Trophoblast cell (in vitro differentiated cells and primary cell): Measurements from ENCODE around the gene DVL3.

Experiments
- DNase-seq, 2 donors: peaks; one replicate each; pipeline ENCODE4 v3.0.0-alpha.2; 2016
- H2AFZ ChIP-seq: 2 replicates; pipeline ENCODE4 v1.6.1; 2013; ENCODE audit warnings: low read length, moderate library complexity, mild to moderate bottlenecking; ENCODE audit not compliant: insufficient read depth, poor library complexity
- H2AK5ac ChIP-seq: 2 replicates; pipeline ENCODE4 v1.6.1; 2013; ENCODE audit warnings: mild to moderate bottlenecking, low read length
- H2BK120ac ChIP-seq: 2 replicates; pipeline ENCODE4 v1.6.1; 2013; ENCODE audit warnings: low read length, mild to moderate bottlenecking, moderate library complexity; ENCODE audit not compliant: insufficient read depth, poor library complexity
- H2BK12ac ChIP-seq: 2 replicates; pipeline ENCODE4 v1.6.1; 2013; ENCODE audit warnings: mild to moderate bottlenecking, low read length, moderate library complexity
- H2BK5ac ChIP-seq: 2 replicates; pipeline ENCODE4 v1.6.1; 2013; ENCODE audit warnings: low read length, low read depth, moderate library complexity, mild to moderate bottlenecking; ENCODE audit not compliant: poor library complexity
- H3K14ac ChIP-seq: 2 replicates; pipeline ENCODE4 v1.6.1; 2013; ENCODE audit warnings: mild to moderate bottlenecking, low read length
- H3K18ac ChIP-seq: 2 replicates; pipeline ENCODE4 v1.6.1; 2013; ENCODE audit warnings: mild to moderate bottlenecking, low read length
- H3K23ac ChIP-seq: 2 replicates; pipeline ENCODE4 v1.6.1; 2013; ENCODE audit warnings: low read length
- H3K27ac ChIP-seq: 2 replicates; pipeline ENCODE4 v1.5.1; 2013; ENCODE audit warnings: low read depth, mild to moderate bottlenecking, inconsistent platforms, low read length, moderate library complexity
- H3K27me3 ChIP-seq: 2 replicates; pipeline ENCODE4 v1.6.1; 2013; ENCODE audit warnings: inconsistent platforms, mild to moderate bottlenecking, low read length, moderate library complexity; ENCODE audit not compliant: insufficient read depth
- H3K36me3 ChIP-seq, 2 experiments: 1 replicate in 1 of 2; 2 replicates in 1 of 2; pipeline ENCODE4 v1.6.1; 2013; ENCODE audit warnings: low read length in 2 of 2, mild to moderate bottlenecking in 2 of 2, moderate library complexity in 1 of 2; ENCODE audit not compliant: insufficient read depth in 2 of 2, control insufficient read depth in 1 of 2
- H3K4ac ChIP-seq: 2 replicates; pipeline ENCODE4 v1.6.1; 2013; ENCODE audit warnings: low read depth, mild to moderate bottlenecking, low read length, moderate library complexity
- H3K4me1 ChIP-seq, 2 experiments: 1 replicate in 1 of 2; 2 replicates in 1 of 2; pipeline ENCODE4 v1.6.1; 2013; ENCODE audit warnings: low read length in 2 of 2, mild to moderate bottlenecking in 2 of 2, moderate library complexity in 1 of 2; ENCODE audit not compliant: insufficient read depth in 2 of 2, control insufficient read depth in 1 of 2
- H3K4me2 ChIP-seq: 2 replicates; pipeline ENCODE4 v1.6.1; 2013; ENCODE audit warnings: inconsistent platforms, mild to moderate bottlenecking, low read length, moderate library complexity
- H3K4me3 ChIP-seq: 2 replicates; pipeline ENCODE4 v1.5.1; 2013; ENCODE audit warnings: mild to moderate bottlenecking, low read depth, low read length, inconsistent platforms
- H3K79me1 ChIP-seq: one replicate; pipeline ENCODE4 v1.6.1; 2013; ENCODE audit warnings: low read length
- H3K79me2 ChIP-seq: 2 replicates; pipeline ENCODE4 v1.6.1; 2013; ENCODE audit warnings: low read length, mild to moderate bottlenecking; ENCODE audit not compliant: control insufficient read depth, insufficient read depth, poor library complexity
- H3K9ac ChIP-seq: 2 replicates; pipeline ENCODE4 v1.6.1; 2013; ENCODE audit warnings: mild to moderate bottlenecking, low read length
- H3K9me3 ChIP-seq: 2 replicates; pipeline ENCODE4 v1.6.1; 2013; ENCODE audit warnings: low read depth, mild to moderate bottlenecking, control low read depth, inconsistent platforms, low read length; ENCODE audit not compliant: insufficient read depth
- H4K12ac ChIP-seq: 2 replicates; pipeline ENCODE4 v1.6.1; 2013; ENCODE audit warnings: low read depth, mild to moderate bottlenecking, low read length, moderate library complexity
- H4K8ac ChIP-seq: 2 replicates; pipeline ENCODE4 v1.6.1; 2013; ENCODE audit warnings: low read depth, mild to moderate bottlenecking, low read length, moderate library complexity
- H4K91ac ChIP-seq: one replicate; pipeline ENCODE4 v1.6.1; 2013; ENCODE audit warnings: low read depth, mild to moderate bottlenecking, low read length, moderate library complexity
- WGBS: extraction: QIAGEN DNeasy Blood & Tissue Kit; methylation state at CpG from one replicate; pipeline ENCODE4 v1.1.7; 2013; ENCODE audit warnings: missing lambda C conversion rate; ENCODE audit not compliant: insufficient read length, insufficient coverage; ENCODE audit errors: extremely low coverage; 5-methylcytosine and 5-hydroxymethylcytosine counted together

The DVL3 gene

DNA sequence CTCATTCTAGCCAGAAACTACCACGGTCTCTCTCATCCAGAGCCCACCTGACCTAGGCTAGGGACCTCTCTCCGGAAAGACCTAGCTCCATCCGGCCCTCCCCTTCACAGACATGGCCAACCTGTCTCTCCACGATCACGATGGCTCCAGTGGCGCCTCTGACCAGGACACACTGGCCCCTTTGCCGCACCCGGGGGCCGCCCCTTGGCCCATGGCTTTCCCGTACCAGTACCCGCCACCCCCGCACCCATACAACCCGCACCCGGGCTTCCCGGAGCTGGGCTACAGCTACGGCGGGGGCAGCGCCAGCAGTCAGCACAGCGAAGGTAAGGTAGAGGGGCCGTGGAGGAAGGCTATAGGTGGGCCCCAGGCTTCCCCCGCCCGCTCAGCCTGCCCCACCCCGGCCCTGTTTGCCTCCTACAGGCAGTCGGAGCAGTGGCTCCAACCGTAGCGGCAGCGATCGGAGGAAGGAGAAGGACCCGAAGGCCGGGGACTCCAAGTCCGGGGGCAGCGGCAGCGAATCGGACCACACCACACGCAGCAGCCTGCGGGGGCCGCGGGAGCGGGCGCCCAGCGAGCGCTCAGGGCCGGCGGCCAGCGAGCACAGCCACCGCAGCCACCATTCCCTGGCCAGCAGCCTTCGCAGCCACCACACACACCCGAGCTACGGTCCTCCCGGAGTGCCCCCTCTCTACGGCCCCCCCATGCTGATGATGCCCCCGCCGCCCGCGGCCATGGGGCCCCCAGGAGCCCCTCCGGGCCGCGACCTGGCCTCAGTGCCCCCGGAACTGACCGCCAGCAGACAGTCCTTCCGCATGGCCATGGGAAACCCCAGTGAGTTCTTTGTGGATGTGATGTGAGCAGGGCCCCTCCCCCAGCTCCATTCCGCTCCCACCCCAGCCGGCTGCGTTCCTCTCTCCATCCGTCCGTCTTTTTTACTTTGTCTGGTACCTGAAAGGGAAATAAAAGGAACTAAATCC, 15.0 kb downstream of the DVL3 start:
- H4K91ac ChIP-seq: no peak overlapping the region
- no peak overlapping the region for H2AK5ac ChIP-seq
- no peak overlapping the region for H3K4me3 ChIP-seq
- peaks cover 63 to 72% of the 10 kb centered on the region in 2 experiments for H3K36me3 ChIP-seq
- H2BK5ac ChIP-seq: no peak overlapping the region
- peaks cover 5% of the 10 kb centered on the region for H3K79me1 ChIP-seq
- no peak overlapping the region for H4K8ac ChIP-seq
- no peaks in the 10 kb centered on the region for H3K27me3 ChIP-seq
- no peak for DNase-seq
- no peak overlapping the region for H3K23ac ChIP-seq
- no CpG with 5 or more reads among the region's 66 CpGs for whole genome bisulfite sequencing
- H3K9ac ChIP-seq: no peak overlapping the region
- H3K18ac ChIP-seq: no peak overlapping the region
- H3K14ac ChIP-seq: no peak overlapping the region
- H2AFZ ChIP-seq: no peak overlapping the region
- H2BK120ac ChIP-seq: no peak overlapping the region
- no peak overlapping the region for H2BK12ac ChIP-seq
- H3K4me2 ChIP-seq: no peak overlapping the region
- H3K4me1 ChIP-seq: peaks cover 10 to 16% of the 10 kb centered on the region in 2 experiments
- no peak overlapping the region for H3K4ac ChIP-seq
- H3K9me3 ChIP-seq: peaks cover 2% of the 10 kb centered on the region
- no peak overlapping the region for H3K27ac ChIP-seq
- H3K79me2 ChIP-seq: peaks cover 5% of the 10 kb centered on the region
- no peak overlapping the region for H4K12ac ChIP-seq

DNA sequence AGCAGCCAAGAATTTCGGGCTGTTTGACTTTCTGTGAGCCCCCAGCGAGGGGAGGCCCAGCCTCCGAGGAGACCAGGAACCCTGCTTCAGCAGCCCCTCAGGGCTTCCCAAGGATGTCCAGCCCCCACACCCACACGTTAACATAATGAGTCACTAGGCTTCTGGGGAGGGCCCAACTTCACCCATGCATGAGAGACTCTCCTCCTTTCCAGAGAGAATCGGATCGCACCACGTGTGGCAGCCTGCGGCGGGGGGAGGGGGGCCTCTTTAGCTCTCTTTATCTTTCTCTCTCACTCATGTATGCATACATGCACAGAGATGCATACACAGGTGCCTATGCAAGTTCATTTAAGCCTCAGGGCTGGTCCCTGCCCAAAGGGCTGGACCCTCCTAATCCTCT, 16.4 kb downstream of the DVL3 start:
- Histone ChIP-seq H3K4me3 (no peak overlapping the region), H2AFZ (no peak overlapping the region), H3K79me1 (peaks cover 11% of the 10 kb centered on the region), H2BK5ac (no peak overlapping the region), H2BK12ac (no peak overlapping the region), H3K36me3 (peaks cover 50 to 59% of the 10 kb centered on the region in 2 experiments), H2BK120ac (no peak overlapping the region), H3K9me3 (peaks cover 2% of the 10 kb centered on the region), H3K9ac (no peak overlapping the region), H3K79me2 (peaks cover 10% of the 10 kb centered on the region), H4K8ac (no peak overlapping the region), H3K27me3 (no peaks in the 10 kb centered on the region), H3K23ac (no peak overlapping the region), H4K12ac (no peak overlapping the region), H3K4me2 (no peak overlapping the region), H3K4ac (no peak overlapping the region), H3K4me1 (peaks cover 10 to 20% of the 10 kb centered on the region in 2 experiments), H3K18ac (no peak overlapping the region), H3K27ac (peak overlapping the region; percentile 13), H4K91ac (no peak overlapping the region), H3K14ac (no peak overlapping the region), H2AK5ac (no peak overlapping the region)
- WGBS: no CpG with 5 or more reads among the region's 9 CpGs
- DNase-seq: no peak

DNA sequence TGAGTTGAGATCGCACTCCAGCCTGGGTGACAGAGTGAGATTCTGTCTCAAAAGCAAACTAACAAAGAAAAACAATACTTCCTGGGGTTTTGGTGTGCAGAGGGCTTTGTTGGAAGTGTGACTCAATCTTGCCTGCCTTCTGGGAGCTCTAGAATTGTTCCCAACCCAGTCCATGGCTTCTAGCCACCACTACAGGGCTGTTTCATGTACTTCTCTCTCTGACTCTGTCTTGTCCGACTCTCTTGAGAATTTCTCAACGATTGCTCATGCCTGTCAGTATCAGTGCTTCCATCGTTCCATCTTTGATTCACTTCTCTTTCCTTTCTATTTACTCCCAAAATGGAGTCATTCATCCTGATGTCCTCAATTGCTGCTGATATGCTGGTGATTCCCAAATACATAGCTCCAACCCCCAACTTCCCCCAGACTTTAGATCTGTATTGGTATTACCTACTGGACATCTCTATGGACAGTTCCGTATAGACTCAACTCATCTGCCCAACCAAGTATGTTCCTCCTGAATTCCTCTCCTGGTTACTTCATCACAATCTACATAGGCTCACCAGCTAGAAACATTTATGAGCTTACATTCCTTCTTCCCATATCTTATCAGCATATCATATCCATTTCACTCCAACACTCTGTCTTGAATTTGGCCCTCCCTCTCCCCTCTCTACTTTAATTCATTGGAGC, 17.6 kb downstream of the DVL3 start:
- no peak overlapping the region for H4K91ac ChIP-seq
- peaks cover 21% of the 10 kb centered on the region for H3K79me1 ChIP-seq
- H2AFZ ChIP-seq: no peak overlapping the region
- H2BK12ac ChIP-seq: no peak overlapping the region
- H3K4me1 ChIP-seq: peaks cover 21 to 31% of the 10 kb centered on the region in 2 experiments
- no peak overlapping the region for H3K23ac ChIP-seq
- no peak overlapping the region for H3K27ac ChIP-seq
- H3K4me2 ChIP-seq: no peak overlapping the region
- H4K12ac ChIP-seq: no peak overlapping the region
- H3K4ac ChIP-seq: no peak overlapping the region
- no peak overlapping the region for H4K8ac ChIP-seq
- H3K9ac ChIP-seq: no peak overlapping the region
- peaks cover 2% of the 10 kb centered on the region for H3K9me3 ChIP-seq
- no peak overlapping the region for H2AK5ac ChIP-seq
- H3K14ac ChIP-seq: no peak overlapping the region
- no peak overlapping the region for H3K4me3 ChIP-seq
- no peaks in the 10 kb centered on the region for H3K27me3 ChIP-seq
- peak; percentile 57 to 79 for DNase-seq
- H2BK5ac ChIP-seq: no peak overlapping the region
- no peak overlapping the region for H2BK120ac ChIP-seq
- no CpG with 5 or more reads among the region's 5 CpGs for WGBS
- H3K18ac ChIP-seq: no peak overlapping the region
- peaks cover 51 to 58% of the 10 kb centered on the region in 2 experiments for H3K36me3 ChIP-seq
- H3K79me2 ChIP-seq: peaks cover 18% of the 10 kb centered on the region

DNA sequence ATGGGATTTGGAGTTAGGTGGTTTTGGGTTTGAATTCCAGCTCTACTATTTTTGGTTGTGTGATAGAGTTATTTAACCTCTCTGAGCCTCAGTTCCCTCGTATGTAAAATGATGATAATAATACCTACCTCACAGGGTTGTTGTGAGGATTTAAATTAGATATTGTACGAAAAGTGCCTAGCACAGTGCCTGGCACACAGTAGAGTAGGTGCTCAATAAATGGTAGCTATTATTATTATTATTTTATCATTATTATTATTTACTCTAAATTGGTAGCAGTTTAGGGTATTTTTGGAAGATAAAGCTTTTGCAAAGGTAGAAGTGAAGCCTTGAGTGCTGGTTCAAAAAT, 18.2 kb downstream of the DVL3 start:
- Histone ChIP-seq H2BK120ac (no peak overlapping the region), H2BK12ac (no peak overlapping the region), H3K4ac (no peak overlapping the region), H3K27ac (peak overlapping the region; percentile 5), H3K9me3 (peaks cover 2% of the 10 kb centered on the region), H3K18ac (no peak overlapping the region), H2BK5ac (no peak overlapping the region), H4K12ac (no peak overlapping the region), H2AK5ac (no peak overlapping the region), H3K36me3 (peaks cover 51 to 58% of the 10 kb centered on the region in 2 experiments), H4K91ac (no peak overlapping the region), H3K79me2 (peaks cover 20% of the 10 kb centered on the region), H2AFZ (no peak overlapping the region), H3K27me3 (no peaks in the 10 kb centered on the region), H3K4me3 (no peak overlapping the region), H3K14ac (no peak overlapping the region), H3K4me2 (no peak overlapping the region), H3K9ac (no peak overlapping the region), H3K79me1 (peaks cover 21% of the 10 kb centered on the region), H3K4me1 (peaks cover 23 to 33% of the 10 kb centered on the region in 2 experiments), H3K23ac (no peak overlapping the region), H4K8ac (no peak overlapping the region)
- no CpG with 5 or more reads among the region's 2 CpGs for WGBS
- DNase-seq: no peak
